ENCODE data around the gene GPR151.
A peak's percentile ranks its signal among the peaks of the same experiment; 100 is the strongest.
"Not testable (repeated sequence)": the region's sequence is repeated elsewhere in the genome, so short reads cannot be mapped to it uniquely, and the experiment has no call there.

GPR151 gene
- total RNA-seq: 0 reads per million in 2 donors

- peak in 1 of 5 experiments; percentile 3 for DNase-seq
Measured at GRCh38 chr5:146516151-146516475, at the start of gene GPR151. Gene GPR151, minus strand, starts transcription at chr5:146516190. Its CDS starts 77 bp downstream, at chr5:146516113.

- DNase-seq: no peak
Measured at GRCh38 chr5:146564007-146564762, 48.2 kb upstream of the GPR151 start.

GRCh38 chr5:146562461-146562860 lies 46.5 kb upstream of the GPR151 start:
- no peak for DNase-seq

- no peak for DNase-seq
Measured at GRCh38 chr5:146561711-146562110, 45.7 kb upstream of the GPR151 start.

- DNase-seq: no peak
Measured at GRCh38 chr5:146560205-146560812, 44.3 kb upstream of the GPR151 start.

GRCh38 chr5:146556884-146557283 lies 40.9 kb upstream of the GPR151 start:
- DNase-seq: not testable (repeated sequence)

- no peak for DNase-seq
Measured at GRCh38 chr5:146553446-146553845, 37.5 kb upstream of the GPR151 start.

DNA sequence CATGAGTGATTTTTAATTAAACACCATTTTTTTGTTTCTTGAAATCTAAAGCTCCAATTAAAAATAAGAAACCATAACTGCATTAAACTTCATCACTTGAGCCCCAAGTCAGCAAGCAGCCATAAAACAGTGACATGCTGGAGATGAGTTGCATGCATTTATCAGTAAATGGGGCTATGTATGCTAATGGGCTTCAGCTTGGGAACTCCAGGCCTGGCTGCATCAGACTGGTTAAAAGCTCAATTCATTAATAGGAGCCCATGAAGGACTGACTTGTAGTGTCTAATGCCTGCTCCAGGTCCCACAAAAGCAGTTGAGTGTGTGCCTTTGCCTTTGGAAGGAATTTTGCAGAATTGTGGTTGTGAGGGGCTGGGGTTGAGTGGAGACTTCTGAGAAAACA lies 33.6 kb upstream of the GPR151 start:
- DNase-seq: no peak

- peak in 1 of 5 experiments; percentile 8 for DNase-seq
Measured at GRCh38 chr5:146548781-146549449, 32.9 kb upstream of the GPR151 start.

GRCh38 chr5:146544232-146544631 lies 28.2 kb upstream of the GPR151 start:
- DNase-seq: no peak

- peak; percentile 12 to 57 (median 33) for DNase-seq
Measured at GRCh38 chr5:146541958-146542849, 26.2 kb upstream of the GPR151 start.

DNA sequence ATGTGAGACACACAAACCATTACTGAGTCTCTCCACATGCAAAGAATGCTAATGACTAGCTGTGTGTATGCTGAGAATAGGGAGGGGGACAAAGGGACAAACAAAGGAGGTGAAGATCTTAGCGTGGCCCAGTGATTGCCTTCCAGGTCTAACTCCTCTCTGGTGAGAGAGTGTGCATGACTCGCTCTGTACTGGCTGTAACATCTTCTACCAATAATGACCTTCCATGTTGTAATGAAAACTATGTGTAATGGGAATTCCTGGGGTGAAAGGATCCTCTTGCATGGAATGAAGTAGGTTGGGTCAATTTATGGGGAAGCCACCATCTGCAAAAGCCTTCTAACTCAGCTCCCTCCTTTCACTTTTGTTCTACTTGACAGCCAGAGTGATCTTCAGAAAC lies 24.4 kb upstream of the GPR151 start:
- no peak for DNase-seq

DNA sequence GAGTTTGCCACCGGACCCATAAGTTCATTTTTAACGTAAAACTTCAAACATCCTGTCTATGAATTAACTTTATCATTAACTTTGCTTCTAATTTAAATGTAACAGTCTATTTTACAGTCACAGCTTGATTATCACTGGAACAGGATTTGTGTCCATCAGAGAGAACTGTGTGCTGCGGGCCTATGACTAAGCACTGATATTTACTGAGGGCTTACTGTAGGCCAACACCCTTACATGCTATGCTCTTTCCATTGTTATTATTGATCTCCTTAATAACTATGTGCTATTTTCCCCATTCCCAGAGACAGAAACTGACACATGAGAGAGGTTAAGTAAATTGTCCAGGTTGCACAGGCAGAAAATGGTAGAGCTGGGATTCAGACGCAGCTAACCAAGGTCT lies 24.0 kb upstream of the GPR151 start:
- no peak for DNase-seq

DNA sequence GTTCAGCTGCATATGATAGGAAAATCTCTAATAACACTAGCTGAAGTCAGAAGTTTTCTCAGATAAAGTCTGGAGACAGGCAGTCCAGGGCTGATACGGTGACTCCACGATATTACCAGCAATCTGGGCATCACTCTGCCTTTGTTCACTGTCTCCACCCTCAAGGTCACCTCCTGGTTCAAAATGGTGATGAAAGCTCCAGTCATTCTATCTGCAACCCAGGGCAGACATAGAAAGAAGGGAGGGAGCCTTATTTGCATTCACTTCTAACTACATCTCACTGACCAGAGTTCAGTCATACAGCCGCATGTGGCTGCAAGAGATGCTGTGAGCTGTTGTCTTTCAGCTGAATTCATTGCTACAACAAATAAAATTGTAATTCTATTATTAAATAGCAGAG lies 22.4 kb upstream of the GPR151 start:
- DNase-seq: no peak

DNA sequence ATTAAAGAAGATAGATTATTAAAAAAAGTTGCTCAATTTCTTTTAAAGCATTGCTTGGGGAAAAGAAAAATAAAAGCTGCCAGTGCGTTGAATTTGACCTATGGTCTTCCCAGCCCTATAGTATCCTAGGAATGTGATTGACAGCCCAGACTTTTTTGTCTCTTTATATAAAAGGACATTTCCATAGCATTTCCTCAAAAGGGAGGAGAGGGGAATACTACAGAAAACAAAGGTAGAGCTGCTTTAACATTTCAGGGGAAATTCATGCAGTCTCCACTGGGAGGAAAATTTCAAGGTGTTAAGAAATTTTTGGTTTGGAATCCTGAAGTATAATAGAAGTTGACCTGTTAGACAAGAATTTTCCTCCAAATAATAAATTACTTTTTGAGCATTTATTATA lies 17.9 kb upstream of the GPR151 start:
- DNase-seq: no peak

DNA sequence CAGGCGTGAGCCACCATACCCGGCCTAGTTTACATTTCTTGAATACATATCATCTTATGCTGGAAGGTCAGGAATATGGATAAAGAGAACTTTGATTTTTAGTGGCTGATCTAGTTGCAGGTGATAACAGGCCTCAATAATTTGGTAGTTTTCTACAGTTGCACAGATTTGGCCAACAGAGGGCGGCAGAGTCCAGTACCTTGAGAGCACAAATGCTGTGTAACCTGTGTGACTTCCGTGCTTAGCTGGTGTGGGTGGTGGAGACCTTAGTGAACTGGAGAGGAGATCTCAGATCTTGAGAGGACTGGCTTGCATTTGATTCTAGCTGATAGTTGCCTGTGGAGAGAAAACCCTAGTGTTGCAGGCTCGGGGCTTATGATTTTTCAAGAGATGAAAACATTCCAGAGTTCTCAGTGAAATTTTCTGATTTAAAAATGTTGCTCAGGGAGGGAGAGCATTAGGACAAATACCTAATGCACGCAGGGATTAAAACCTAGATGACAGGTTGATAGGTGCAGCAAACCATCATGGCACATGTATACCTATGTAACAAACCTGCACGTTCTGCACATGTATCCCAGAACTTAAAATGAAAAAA lies 17.4 kb upstream of the GPR151 start:
- DNase-seq: peak; percentile 16 to 84 (median 49)

DNA sequence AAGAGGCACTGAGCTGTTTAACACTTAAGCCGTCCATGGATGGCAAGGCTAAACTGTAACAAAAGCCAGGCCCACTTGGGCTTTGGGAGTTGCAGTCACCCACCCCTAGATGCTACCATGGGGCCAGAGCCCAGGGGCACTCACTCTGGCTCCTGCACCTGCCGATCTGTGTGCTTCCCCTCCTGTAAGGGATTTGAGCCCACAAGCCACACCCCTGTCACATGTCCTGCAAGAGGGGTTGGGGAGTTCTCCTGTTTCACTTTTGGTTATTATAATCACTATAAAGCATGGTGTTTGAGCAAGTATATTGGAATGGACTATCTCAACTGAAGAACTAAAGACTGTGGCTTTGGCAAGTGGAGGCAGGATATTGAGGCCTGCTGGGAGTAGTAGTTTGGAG lies 14.0 kb upstream of the GPR151 start:
- peak in 1 of 5 experiments; percentile 19 for DNase-seq

DNA sequence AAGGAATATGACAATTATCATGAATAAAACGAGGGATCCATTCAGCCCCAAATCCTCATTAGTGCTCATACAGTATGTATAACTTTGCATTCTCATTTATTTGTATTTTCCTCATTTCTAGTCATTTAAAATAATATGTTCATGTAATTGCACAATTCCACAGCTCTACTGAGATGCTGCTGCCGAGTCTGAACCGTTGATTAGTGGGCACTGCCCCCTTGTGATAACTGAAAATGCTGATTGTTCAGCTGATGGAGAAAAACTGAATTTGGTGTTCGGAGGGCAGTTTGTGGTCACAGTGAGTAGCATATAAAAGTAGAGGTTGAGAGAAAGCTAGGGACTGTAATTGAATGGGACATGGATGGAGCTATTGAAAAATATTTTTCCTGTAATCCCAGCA lies 12.2 kb upstream of the GPR151 start:
- no peak for DNase-seq

GRCh38 chr5:146527785-146528184 lies 11.8 kb upstream of the GPR151 start:
- DNase-seq: no peak

- DNase-seq: no peak
Measured at GRCh38 chr5:146523698-146524097, 7.7 kb upstream of the GPR151 start.

DNA sequence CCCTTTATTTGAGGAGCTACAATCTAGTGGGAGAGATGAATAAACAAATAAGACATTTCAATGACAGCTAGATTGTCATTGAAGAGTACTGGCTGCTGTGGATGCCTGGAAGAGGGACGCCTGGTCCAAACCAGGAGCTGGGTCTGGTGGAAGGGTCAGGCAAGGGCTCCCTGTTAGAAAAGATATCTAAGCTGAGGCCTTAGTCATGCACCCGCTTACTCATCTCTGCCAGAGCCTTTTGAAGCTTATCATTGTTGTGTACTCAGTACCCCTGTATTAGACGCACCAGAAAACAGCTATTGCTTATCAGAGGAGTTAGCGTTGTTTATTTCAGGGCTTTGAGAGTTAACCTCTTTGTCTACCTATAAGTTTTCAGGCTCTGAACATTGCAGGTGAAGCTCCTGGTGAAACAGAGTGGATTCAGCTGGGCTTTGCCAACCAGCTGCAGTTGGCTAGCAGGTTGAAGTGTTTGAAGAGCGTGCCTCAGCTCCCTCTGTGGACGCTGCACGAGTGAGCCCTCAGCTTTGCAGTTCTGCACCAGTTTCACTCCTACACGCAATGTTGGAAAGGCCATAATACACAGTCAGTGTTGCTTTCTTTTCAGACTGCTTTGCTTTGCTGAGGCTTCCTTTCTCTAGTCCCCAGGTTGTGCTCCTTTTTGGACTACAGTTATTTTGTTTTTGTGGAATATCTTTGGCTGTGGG lies 5.6 kb upstream of the GPR151 start:
- no peak for DNase-seq

- no peak for DNase-seq
Measured at GRCh38 chr5:146520731-146521130, 4.7 kb upstream of the GPR151 start.

Measured in T-helper 2 cell (primary cell).